Fibroblast of upper back skin (primary cell): Measurements from ENCODE around the gene ZNF177.
"Not testable (repeated sequence)": the region's sequence is repeated elsewhere in the genome, so short reads cannot be mapped to it uniquely, and the experiment has no call there.

Source experiments
- DNase-seq: peaks from one replicate; pipeline ENCODE4 v3.0.0-alpha.2; 2013

ZNF177 gene

DNA sequence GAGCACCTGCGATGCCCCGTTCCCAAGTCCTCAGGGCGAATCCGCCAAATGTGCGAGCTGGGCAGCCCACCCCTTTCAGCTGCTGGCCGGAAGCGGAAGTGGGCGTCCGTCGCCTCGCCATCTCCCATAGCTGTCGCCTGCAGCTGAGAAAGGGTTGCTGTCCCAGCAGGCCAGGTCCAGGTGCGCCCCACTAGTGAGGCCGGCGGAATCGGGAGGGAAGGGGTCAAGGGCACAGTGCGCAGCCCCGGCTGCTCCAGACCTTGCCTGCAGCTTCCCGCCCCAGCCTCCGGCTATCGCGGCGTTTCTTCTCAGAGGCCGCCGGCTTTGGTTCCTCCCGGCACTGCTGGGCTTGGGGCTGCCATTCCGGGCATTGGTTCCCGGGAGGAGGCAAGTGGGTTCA lies at the start of gene ZNF177:
TSS of gene ZNF177 (plus strand) at position 109 of the 400 bp plus-strand sequence. CDS start 15,299 bp downstream, outside the sequence.
- DNase-seq: peak; percentile 2

DNA sequence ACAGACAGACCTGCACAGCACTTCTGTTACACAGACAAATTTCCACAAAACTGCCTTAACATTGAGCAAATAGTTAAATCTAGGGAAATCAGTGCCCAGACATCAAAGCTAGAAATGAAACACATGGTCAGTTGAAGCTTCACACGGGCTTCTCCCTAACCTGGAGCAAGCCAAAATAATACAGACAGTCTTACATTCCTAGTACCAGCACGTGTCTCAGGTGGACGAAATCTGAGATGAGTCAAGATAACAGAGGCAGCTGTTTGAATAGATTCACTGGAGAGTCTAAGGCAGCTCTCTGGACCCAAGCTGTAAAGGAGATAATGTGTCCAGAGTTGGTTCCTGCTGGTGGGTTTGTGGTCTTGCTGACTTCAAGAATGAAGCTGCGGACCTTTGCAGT lies 49.1 kb upstream of the ZNF177 start:
- DNase-seq: no peak

DNA sequence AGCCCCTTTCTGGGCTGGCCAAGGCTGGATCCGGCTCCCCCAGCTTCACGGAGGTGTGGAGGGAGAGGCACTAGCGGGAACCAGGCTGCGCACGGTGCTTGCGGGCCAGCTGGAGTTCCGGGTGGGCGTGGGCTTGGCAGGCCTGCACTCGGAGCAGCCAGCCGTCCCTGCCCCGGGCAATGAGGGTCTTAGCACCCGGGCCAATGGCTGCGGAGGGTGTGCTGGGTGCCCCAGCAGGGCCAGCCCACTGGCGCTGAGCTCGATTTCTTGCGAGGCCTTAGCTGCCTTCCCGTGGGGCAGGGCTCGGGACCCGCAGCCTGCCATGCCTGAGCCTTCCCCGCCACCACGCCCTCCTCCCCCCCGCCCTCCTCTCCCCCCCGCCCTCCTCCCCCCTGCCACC lies 41.5 kb upstream of the ZNF177 start:
- DNase-seq: no peak

DNA sequence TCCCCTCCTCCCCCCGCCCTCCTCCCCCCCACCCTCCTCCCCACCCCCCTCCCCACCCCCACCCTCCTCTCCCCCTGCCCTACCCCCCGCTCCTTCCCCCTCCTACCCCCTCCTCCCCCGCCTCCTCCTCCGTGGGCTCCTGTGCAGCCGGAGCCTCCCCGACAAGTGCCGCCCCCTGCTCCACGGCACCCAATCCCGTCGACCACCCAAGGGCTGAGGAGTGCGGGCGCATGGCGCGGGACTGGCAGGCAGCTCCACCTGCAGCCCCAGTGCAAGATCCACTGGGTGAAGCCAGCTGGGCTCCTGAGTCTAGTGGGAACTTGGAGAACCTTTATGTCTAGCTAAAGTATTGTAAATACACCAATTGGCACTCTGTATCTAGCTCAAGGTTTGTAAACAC lies 41.1 kb upstream of the ZNF177 start:
- DNase-seq: not testable (repeated sequence)

DNA sequence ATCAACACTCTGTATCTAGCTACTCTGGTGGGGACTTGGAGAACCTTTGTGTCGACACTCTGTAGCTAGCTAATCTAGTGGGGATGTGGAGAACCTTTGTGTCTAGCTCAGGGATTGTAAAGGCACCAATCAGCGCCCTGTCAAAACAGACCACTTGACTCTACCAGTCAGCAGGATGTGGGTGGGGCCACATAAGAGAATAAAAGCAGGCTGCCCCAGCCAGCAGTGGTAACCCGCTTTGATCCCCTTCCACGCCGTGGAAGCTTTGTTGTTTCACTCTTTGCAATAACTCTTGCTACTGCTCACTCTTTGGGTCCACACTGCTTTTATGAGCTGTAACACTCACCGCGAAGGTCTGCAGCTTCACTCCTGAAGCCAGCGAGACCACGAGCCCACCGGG lies 40.6 kb upstream of the ZNF177 start:
- not testable (repeated sequence) for DNase-seq

DNA sequence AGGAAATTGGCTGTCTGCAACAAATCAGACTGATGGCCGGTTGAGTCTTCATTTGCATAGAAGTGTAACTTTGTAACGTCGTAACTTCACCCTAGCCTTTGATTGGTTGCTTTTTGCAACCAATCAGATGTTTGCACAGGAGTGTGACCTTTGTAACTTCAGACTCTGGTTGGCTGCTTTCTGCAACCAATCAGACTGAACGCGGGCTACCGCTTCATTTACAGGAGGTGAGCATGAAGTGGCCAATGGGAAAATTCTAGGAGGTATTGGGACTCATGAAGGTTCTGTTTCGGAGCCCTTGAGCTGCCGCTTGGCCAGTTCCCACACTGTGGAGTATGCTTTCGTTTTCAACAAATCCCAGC lies 39.3 kb upstream of the ZNF177 start:
- peak; percentile 79 for DNase-seq

DNA sequence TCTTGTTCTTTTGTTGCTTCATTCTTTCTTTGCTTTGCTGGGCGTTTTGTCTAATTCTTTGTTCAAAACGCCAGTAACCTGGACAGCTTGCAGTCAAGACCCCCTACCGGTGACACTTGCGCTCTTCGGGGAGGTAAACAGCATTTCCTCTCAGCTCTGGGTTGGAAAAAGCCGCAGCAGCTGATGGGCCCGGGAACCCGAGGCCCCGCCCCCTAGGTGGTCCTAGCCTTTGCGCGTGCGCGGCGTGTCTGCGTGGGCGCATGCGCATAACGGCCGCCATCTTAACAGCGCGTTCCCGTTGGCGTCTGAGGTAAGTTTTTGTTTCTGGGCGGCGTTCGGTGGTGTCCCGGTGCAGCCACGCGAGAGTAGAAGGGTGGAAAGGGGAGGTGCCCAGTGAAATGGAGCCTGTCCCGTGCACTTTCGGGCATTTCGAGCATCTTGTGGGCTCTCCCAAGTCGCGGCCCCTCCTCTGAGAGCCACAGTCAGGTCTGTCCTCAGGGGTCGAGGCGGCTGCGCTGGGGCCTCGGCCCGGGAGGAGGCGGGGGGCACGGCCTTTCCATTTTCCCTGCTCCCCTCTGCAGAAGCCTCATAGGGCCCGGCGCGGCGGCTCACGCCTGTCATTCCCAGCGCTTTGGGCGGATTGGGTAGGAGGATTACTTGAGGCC lies 38.8 kb upstream of the ZNF177 start, which contains the start of gene ZNF559:
TSS of gene ZNF559 (plus strand) at position 261 of the 665 bp plus-strand sequence. CDS start 14,371 bp downstream, outside the sequence.
- peak; percentile 96 for DNase-seq

DNA sequence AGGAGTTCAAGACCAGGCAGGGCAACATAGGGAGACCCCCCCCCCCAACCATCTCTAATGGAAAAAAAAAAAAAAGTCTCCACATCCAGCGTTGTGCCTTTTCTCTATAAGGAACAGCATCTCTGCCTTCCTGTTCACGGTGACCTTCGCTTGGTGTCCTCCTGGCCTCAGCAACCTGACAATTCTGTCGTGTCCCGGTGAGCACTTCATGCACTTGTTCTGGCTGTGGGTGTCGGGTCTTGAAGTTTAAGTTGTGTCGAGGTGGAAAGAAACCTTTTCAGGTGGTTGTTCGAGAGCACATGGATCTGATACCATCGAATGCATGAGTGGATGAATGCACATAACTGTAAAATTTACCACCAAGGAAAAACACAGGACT lies 38.2 kb upstream of the ZNF177 start:
- no peak for DNase-seq

DNA sequence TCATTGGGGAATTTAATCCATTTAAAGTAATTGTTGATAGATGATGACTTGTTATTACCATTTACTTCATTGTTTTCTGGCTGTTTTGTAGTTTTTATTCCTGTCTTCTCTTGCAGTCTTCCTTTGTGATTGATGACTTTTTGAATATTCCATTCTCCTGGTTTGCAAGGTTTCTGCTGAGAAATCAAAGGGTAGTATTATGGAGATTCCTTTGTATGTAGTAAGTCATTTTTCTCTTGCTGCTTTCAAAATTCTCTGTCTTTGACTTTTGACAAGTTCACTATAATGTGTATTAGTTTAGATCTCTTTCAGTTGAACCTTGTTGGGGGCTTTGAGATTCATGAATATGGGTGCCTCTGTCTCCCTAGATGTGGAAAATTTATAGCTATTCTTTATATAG lies 32.8 kb upstream of the ZNF177 start:
- no peak for DNase-seq

DNA sequence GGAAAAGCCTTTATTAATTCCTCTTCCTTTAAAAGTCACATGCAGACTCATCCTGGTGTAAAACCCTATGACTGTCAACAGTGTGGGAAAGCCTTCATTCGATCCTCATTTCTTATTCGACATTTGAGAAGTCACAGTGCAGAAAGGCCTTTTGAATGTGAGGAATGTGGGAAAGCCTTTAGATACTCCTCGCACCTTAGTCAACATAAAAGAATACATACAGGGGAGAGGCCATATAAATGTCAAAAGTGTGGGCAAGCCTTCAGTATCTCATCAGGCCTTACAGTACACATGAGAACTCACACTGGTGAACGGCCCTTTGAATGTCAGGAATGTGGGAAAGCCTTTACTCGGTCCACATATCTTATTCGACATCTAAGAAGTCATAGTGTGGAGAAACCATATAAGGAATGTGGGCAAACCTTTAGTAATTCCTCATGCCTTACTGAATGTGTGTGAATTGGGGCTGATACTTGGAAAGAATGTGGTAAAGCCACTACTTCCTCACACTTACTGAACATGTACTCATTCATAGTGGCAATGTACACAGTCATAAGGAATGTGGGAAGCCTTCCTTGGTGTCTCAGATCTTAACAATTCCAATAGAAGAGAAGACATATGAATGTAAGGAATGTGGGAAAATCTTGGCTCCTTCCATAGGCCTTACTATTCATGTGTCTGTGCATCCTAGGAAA lies 20.1 kb upstream of the ZNF177 start:
- DNase-seq: no peak

DNA sequence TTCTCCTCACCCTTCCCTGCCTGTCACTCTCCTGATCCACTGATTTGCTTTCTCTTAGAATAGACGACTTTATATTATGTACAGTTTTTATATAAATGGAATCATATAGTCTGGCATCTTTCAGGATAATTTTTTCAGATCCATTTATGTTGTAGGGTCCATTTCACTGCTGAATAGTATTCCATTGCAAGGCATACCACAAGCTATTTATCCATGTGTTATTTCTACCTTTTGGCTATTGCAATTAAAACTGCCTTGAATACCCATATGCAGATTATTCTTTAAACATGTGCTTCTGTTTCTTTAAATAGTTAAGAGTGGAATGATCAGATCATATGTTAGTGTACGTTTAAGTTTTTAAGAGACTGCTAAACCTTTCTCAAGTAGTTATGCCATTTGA lies 17.8 kb upstream of the ZNF177 start:
- no peak for DNase-seq

DNA sequence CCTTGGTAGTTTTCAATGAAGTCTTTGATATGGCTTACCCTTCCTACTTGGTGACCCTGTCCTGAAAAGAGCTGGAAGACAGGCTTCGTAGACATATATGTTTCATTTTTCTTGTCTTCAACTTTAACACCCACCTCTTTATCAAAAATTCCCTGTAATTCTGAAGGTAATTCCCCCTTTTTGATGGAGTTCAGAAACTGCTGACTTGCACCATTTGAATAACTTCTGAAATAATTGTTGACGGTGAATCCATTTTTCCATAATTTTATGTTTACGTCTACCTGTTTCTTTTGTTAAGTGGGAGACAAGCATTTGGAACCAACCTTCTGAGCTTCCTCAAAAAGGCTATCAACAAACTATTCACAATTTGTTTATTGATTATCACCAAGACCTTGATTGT lies 14.6 kb upstream of the ZNF177 start:
- DNase-seq: no peak

DNA sequence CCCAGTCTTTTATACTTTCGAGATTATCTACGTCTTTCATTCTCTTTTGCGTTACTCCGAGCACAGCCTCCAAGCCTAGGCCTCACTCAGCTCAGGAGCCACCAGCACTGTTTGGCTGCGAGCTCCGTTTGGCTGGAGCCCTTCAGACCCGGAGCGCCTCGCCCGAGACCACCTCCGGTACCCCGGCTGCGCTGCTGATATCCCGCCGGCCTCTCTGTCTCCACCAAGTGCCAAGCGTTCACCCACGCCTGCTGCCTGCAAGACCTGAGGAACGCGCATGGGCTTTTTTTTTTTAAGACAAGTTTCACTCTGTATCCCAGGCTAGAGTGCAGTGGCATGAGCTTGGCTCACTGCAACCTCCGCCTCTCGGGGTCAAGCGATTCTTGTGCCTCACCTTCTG lies 14.1 kb upstream of the ZNF177 start:
- no peak for DNase-seq

DNA sequence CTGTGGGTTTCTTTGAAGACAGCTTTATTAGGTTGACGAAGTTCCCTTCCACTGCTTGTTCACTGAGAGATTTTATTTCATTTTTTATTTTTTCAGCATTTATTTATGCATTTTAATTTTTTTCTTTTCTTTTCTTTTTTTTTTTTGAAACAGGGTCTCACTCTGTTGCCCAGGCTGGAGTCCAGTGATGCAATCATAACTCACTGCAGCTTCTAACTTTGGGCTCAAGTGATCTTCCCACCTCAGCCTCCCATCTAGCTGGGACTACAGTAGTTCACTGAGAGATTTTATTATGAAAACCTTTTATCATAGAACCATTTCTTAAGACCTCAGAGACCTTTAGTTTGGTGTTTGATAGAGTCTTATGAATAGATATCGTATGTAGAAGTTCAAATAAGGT lies 10.3 kb upstream of the ZNF177 start:
- DNase-seq: no peak

DNA sequence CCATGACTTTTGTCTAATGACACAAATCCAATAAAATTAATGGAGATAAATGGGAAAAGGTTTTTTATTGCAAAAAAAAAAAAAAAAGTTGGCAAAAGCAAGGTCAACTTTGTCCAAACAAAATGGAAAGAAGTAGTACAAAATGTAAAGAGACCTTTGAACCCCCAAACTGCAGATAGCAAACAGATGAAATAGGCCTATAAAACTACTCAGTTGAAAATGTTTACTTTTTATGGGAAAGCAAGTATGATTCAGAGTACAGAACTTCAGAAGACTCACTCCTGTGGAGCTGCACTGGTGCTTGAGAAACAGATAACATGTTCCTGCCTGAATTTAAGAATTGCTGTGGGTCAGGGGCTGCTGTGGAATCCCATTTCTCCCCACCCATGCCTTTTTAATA lies 9.8 kb upstream of the ZNF177 start:
- DNase-seq: no peak

DNA sequence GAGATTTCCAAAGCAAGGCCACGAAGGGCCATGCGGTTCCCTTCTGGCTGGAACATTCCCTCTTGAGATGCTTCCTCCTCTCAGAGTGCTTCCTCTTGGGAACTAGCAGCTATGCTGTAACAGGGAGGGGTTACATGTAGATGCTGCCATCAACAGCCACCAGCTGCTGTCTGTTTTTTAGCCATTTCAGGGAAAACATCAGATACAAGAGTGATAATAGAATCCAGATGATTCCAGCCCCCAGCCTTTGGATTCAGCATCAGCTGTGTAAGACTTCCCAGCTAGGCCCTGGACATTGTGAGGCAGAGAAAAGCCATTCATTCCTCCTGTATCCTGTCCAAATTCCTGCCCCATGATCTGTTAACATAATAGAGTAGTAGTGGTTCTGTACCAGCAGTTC lies 8.2 kb upstream of the ZNF177 start:
- DNase-seq: no peak

DNA sequence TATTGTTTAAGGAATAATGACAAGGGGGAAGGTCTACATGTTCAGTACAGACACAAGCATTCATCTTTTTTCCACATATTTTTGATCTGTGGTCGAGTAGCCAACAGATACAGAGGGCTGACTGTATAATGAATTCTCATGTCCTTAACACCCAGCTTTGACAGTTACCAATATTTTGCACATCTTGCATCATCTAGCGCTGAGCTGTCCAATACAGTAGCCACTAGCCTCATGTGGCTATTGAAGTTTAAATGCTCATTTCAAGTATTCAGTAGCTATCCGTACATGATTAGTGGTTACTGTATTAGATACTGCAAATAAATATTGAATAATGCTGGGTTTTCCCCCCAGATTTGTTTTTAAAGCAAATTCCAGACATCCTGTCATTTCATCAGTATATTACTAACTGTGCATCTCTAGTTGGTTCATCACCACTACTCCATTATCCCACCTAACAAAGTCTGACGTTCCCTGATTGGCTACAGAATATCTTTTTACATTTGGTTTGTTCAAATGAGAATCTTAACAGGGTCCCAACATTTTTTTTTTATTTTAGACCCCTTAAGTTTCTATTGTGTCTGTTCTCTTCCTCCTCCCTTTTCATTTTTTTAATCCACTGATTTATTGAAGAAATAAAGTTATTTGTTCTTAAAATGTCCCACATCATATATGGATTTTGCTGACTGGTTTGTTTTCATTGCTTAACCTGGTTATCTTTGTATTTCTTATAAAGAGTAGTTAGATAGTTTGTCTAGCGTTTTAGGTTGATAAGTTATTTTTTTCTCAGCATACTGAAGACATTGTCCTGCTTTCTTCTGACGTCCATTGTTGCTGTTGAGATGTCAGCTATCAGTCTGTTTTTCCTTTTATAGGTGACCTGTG lies 8.2 kb downstream of the ZNF177 start:
- DNase-seq: no peak

DNA sequence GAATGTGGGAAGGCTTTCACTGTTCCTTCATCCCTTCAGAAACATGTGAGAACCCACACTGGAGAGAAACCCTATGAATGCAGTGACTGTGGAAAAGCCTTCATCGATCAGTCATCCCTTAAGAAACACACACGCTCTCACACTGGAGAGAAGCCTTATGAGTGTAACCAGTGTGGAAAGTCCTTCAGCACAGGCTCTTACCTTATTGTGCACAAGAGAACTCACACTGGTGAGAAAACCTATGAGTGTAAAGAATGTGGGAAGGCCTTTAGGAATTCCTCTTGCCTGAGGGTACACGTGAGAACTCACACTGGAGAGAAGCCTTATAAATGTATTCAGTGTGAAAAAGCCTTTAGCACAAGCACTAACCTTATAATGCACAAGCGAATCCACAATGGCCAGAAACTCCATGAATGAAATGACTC lies 18.6 kb downstream of the ZNF177 start:
- no peak for DNase-seq

DNA sequence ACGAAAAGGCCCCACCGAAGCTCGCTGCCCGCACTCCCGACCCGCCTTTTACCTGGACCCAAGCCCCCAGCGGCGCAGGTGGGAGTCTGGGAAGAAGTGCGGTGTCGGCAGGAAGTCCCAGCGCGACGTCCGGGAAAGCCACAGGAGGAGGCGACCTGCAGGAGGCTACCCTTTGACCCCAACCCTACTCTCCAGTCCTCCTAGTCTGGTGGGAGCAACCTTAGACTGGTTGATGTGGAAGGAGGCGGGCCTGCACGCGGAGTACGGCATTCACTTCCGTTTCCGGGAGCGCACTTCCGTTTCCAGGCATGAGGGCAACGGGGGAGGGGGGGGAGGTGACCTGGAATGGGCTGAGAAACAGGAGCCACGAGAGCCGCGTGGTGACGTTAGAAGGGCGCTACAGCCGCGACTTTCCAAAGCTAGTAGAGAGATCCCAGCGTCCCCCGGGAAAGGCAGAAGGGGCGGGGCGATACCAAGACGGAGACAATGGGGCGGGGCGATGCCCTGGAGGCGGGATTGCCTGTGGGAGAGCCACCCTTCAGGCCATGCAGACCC lies 44.1 kb downstream of the ZNF177 start:
- DNase-seq: peak; percentile 85

DNA sequence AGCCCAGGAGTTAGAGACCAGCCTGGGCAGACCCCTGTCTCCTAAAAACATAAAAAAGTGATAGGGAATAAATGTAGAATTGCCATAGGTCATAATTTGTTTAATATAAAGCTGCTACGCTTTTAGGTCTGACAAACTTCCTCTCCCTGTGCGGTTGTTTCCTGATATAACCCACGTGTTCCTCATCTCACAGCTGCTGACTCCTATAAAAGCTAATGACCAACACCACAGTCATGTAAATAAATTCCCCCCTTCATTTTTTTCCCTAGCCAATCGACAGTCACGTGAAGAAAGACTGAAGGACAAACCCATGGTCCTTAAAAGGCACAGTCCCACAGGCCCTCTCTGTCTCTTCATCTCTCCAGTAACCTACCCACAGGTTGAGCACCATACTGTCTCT lies 45.0 kb downstream of the ZNF177 start:
- no peak for DNase-seq

DNA sequence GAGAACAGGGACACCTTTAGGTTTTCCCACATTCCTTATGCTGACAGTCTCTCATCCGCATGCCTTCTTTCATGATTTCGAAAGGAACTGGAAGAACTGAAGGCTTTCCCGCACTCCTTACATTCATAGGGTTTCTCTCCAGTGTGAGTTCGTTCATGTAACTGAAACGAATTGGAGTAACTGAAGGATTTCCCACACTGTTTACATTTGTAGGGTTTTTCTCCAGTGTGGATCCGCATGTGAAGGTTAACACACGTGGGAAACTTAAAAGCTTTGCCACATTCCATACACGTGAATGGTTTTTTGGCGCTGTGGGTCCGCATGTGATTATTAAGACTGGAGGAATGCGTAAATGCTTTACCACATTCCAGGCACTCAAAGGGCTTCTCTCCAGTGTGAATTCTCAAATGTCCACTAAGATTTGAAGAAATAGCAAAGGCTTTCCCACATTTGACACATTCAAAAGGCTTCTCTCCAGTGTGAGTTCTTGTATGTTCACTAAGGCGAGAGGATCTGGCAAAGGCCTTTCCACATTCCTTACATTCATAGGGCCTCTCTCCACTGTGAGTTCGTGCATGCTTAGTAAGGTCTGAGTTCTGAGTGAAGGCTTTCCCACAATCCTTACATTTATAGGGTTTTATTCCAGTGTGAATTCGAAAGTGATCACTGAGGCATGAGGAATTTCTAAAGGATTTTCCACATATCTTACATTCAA lies 50.6 kb downstream of the ZNF177 start:
- DNase-seq: no peak

DNA sequence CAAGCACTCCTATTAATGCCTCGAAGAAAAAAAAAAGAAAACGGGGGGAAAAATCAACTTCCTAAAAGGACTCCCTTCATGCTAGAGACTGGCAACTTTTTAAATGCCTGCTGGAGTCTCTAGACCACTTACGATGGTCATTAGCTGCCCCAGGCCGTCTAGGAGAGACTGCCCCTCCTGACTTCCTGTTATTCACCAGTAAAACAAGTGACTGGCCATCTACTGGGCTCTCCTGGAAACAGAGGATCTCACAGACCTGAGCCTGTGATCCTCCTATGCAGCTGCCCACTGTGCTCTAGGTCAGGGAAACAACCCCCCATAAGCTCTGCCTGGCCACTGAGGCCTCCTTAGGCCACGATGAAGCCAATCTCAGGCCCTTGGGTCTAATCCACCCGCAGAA lies 65.1 kb downstream of the ZNF177 start:
- no peak for DNase-seq

DNA sequence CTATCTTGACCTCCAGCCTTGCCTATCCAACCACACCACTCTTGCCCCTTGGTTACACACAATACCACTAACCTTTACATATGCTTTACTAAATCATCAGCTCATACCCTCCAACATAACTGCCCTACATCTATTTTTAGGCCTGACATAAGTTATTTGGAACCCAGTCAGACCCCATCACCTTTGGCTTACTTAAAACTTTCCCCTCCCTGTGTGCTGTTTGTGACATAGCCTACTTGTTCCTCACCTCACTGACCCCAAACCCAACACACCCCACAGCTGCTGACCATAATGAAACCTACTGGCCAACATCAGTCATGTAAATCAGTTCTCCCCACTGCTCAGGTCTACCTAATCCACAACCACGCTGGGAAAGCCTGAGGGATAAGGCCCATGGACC lies 67.6 kb downstream of the ZNF177 start:
- no peak for DNase-seq
